Endothelial cell of umbilical vein (primary cell): ENCODE data around the gene GNMT. TPM values are rescaled to one million over a fixed set of nuclear protein-coding genes. Genes with fewer than 3 reads are reported as not detected.
"Not testable (repeated sequence)": the region's sequence is repeated elsewhere in the genome, so short reads cannot be mapped to it uniquely, and the experiment has no call there.

Experiments used
- BruUV-seq: library from RNA; stranded (reverse); fragments of 400-500 nt; replicated peaks from 2 replicates; lab custom pipeline; 2021; lab: Mats Ljungman, UMichigan
- CTCF ChIA-PET: fragments of 300-600, 350-600 bp; sonication (Branson Sonifier 250); formaldehyde crosslinking; loops from one replicate; lab custom pipeline; 2021; ENCODE audit warnings: antibody characterized with exemption, inconsistent platforms; lab: Charles Lee
- POLR2A ChIA-PET: fragments of 300-600, 350-600 bp; sonication (Branson Sonifier 250); formaldehyde crosslinking; loops from one replicate; lab custom pipeline; 2021; ENCODE audit warnings: antibody characterized with exemption, inconsistent platforms; lab: Charles Lee
- DNase-seq: peaks from one replicate; pipeline ENCODE4 v3.0.0-alpha.2; 2011; ENCODE audit warnings: low read depth, low spot score
- FAIRE-seq: peaks from 2 replicates; lab custom pipeline; 2011; peaks lifted over from hg19 to GRCh38; lab: Jason Lieb, UNC
- H2AFZ ChIP-seq: 2 replicates; pipeline ENCODE4 v1.6.0; 2012; ENCODE audit warnings: low read depth, low read length, control low read depth, inconsistent platforms
- H3K27ac ChIP-seq: 2 replicates; pipeline ENCODE4 v1.5.1; 2011; ENCODE audit warnings: low read depth, mild to moderate bottlenecking, control low read depth, low read length, moderate library complexity; ENCODE audit not compliant: insufficient read depth
- H3K27me3 ChIP-seq, 2 experiments: 2 replicates each; pipeline versions ENCODE4 v1.6.0 to v1.6.1; 2011; ENCODE audit warnings: low read length in 2 of 2, mixed read lengths in 1 of 2; ENCODE audit not compliant: control insufficient read depth in 2 of 2, insufficient read depth in 2 of 2
- H3K36me3 ChIP-seq, 2 experiments: 2 replicates in 1 of 2; 3 replicates in 1 of 2; pipeline ENCODE4 v1.5.1; 2011; ENCODE audit warnings: low read length in 2 of 2, mild to moderate bottlenecking in 1 of 2, moderate library complexity in 1 of 2; ENCODE audit not compliant: control insufficient read depth in 2 of 2, insufficient read depth in 2 of 2; ENCODE audit errors: extremely low read depth in 1 of 2
- H3K4me1 ChIP-seq: 3 replicates; pipeline ENCODE4 v1.5.1; 2011; ENCODE audit warnings: mild to moderate bottlenecking, low read length; ENCODE audit not compliant: control insufficient read depth, insufficient read depth; ENCODE audit errors: extremely low read depth
- H3K4me2 ChIP-seq: 2 replicates; pipeline ENCODE4 v1.6.1; 2011; ENCODE audit warnings: low read length, control low read depth, mixed read lengths; ENCODE audit not compliant: insufficient read depth
- H3K4me3 ChIP-seq, 3 experiments: fragments of 200-600 bp in 1 of 3; sonication (generic), shearing (Covaris generic) in 1 of 3; replicated peaks in 1 of 3; 2 replicates each; pipeline ENCODE4 v1.5.1; 2011 to 2016; ENCODE audit warnings: control low read depth in 3 of 3, low read length in 3 of 3, mild to moderate bottlenecking in 2 of 3, inconsistent platforms in 1 of 3, low read depth in 1 of 3, moderate library complexity in 1 of 3; ENCODE audit not compliant: insufficient read depth in 1 of 3
- H3K79me2 ChIP-seq: 2 replicates; pipeline ENCODE4 v1.6.0; 2012; ENCODE audit warnings: low read length, inconsistent platforms; ENCODE audit not compliant: control insufficient read depth, insufficient read depth
- H3K9ac ChIP-seq: replicated peaks from 2 replicates; pipeline ENCODE3; 2011; ENCODE audit warnings: low read length, control low read depth; ENCODE audit not compliant: insufficient read depth; ENCODE audit errors: extremely low read depth
- H3K9me1 ChIP-seq: replicated peaks from 3 replicates; pipeline ENCODE4 v1.6.0; 2011; ENCODE audit warnings: mild to moderate bottlenecking, low read length; ENCODE audit not compliant: control insufficient read depth, insufficient read depth; ENCODE audit errors: extremely low read depth
- H3K9me3 ChIP-seq: replicated peaks from 2 replicates; pipeline ENCODE4 v1.5.1; 2012; ENCODE audit warnings: low read length, inconsistent platforms; ENCODE audit not compliant: control insufficient read depth, insufficient read depth
- H4K20me1 ChIP-seq: replicated peaks from 2 replicates; pipeline ENCODE3; 2011; ENCODE audit warnings: mild to moderate bottlenecking, low read length; ENCODE audit not compliant: control insufficient read depth, insufficient read depth; ENCODE audit errors: extremely low read depth
- EZH2 ChIP-seq: IDR thresholded peaks from 2 replicates; pipeline ENCODE4 v1.6.1; 2012; ENCODE audit warnings: borderline replicate concordance, low read depth, mild to moderate bottlenecking, moderate library complexity, low read length, inconsistent platforms; ENCODE audit not compliant: severe bottlenecking
- FOS ChIP-seq: IDR thresholded peaks from 2 replicates; pipeline ENCODE4 v1.6.1; 2011; ENCODE audit warnings: mild to moderate bottlenecking, low read length, moderate library complexity, borderline replicate concordance; ENCODE audit not compliant: insufficient read depth
- GATA2 ChIP-seq: IDR thresholded peaks from 2 replicates; pipeline ENCODE4 v1.7.0; 2011; ENCODE audit warnings: low read depth, mild to moderate bottlenecking, moderate library complexity, mixed read lengths, low read length; ENCODE audit not compliant: insufficient read length, insufficient read depth
- JUN ChIP-seq: IDR thresholded peaks from 2 replicates; pipeline ENCODE4 v1.6.1; 2011; ENCODE audit warnings: borderline replicate concordance, low read depth; ENCODE audit not compliant: insufficient read length, insufficient read depth
- MYC ChIP-seq: IDR thresholded peaks from one replicate; pipeline ENCODE4 v1.6.1; 2011; ENCODE audit warnings: mild to moderate bottlenecking, low read depth, low read length
- POLR2A ChIP-seq: IDR thresholded peaks from 2 replicates; pipeline ENCODE4 v1.6.1; 2012; ENCODE audit warnings: low read depth, mild to moderate bottlenecking, control low read depth, low read length
- POLR2AphosphoS5 ChIP-seq: IDR thresholded peaks from 2 replicates; pipeline ENCODE4 v1.6.1; 2012; ENCODE audit warnings: low read depth, mild to moderate bottlenecking, control low read depth, low read length, moderate library complexity; ENCODE audit not compliant: insufficient read depth
- dilution Hi-C: fragments of 300-500 bp; cut with MboI; formaldehyde crosslinking; loops from one replicate; pipeline ENCODE4 v1.15.0; 2019; ENCODE audit warnings: low sequenced_read_pairs; ENCODE audit not compliant: extremely low pct_ligation_motif_present
- intact Hi-C: fragments of 100-400 bp; cut with micrococcal nuclease; formaldehyde crosslinking; loops from one replicate; pipeline ENCODE4 v1.10.0; 2022
- polyA plus RNA-seq, 4 experiments: library from polyadenylated mRNA; depleted of rRNA in 3 of 4; stranded (reverse) in 3 of 4; unstranded in 1 of 4; fragments of >200 nt; gene quantifications; 2 replicates each; pipeline versions ENCODE4 v1.2.1 to v1.2.3, GENCODE V29; 2011 to 2012; ENCODE audit warnings: missing spikeins in 1 of 4
- total RNA-seq: library from RNA; stranded (reverse); gene quantifications from 2 replicates; pipeline ENCODE4 v1.2.3, GENCODE V29; 2021
- TF ChIP-seq, protein P1 (sequence below), 2 donors: IDR thresholded peaks; 1 replicate in 1 of 2; 2 replicates in 1 of 2; pipeline ENCODE4 v1.5.1; 2011; ENCODE audit warnings: low read length in 2 of 2, mild to moderate bottlenecking in 2 of 2, moderate library complexity in 2 of 2, control low read depth in 1 of 2, inconsistent platforms in 1 of 2, low read depth in 1 of 2; ENCODE audit not compliant: insufficient read depth in 1 of 2; ENCODE audit errors: extremely low read depth in 1 of 2
- TF ChIP-seq, protein P2 (sequence below): IDR thresholded peaks from 2 replicates; pipeline ENCODE4 v1.6.1; 2011; ENCODE audit not compliant: insufficient read depth, insufficient read length

Gene GNMT
- total and polyA plus RNA-seq, 2 donors (not counting 3 experiments of a cell fraction or from before 2014, with no cell fraction given), result 0.41 to 1.2 TPM

DNA sequence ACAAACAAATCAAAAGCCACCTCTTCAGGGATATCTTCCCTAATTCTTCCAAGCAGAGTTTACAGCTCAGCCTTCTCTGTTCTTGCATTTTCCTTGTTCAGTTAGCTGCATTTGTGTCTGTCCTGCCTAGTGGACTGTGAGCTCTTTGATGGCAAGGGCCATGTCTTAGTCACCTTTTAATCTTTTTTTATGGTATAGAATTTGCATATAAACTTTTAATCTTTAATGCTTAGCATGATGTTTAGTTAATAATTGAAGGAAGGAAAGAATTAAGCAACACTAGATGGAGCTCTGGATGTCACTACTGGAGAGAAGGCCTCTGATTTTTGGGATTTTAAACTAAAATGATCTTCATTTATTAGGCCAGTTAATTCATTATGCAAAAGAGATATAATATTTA is 36.0 kb downstream of the GNMT start:
- Histone ChIP-seq H3K79me2 (no peaks in the 10 kb centered on the region), H4K20me1 (no peaks in the 10 kb centered on the region), H3K4me1 (no peaks in the 10 kb centered on the region), H3K36me3 (peaks cover 0 to 3% of the 10 kb centered on the region in 2 experiments), H3K27ac (no peak overlapping the region), H3K9ac (no peak overlapping the region), H3K4me2 (no peak overlapping the region), H3K4me3 (no peak overlapping the region), H3K9me3 (no peaks in the 10 kb centered on the region), H3K27me3 (no peaks in the 10 kb centered on the region), H2AFZ (no peak overlapping the region), H3K9me1 (no peaks in the 10 kb centered on the region)
- DNase-seq (no peak), FAIRE-seq (no peak)
- ChIA-PET POLR2A (interaction anchor here (0.8 to 0.9 kb wide), 2 partner anchors 12 to 17 kb away, joined by 3 to 8 read pairs; partner anchors contain the start of gene PPP2R5D), CTCF (interaction anchor here (0.9 to 1.3 kb wide), 7 partner anchors 8 to 147 kb away, joined by 3 to 7 read pairs (median 3); partner anchors contain the start of gene KLHDC3)
- no TSS peak for BruUV-seq
- intact Hi-C loops, result no loop called here
- TF ChIP-seq POLR2AphosphoS5 (no peak), JUN (no peak), FOS (no peak), POLR2A (no peak), GATA2 (no peak), EZH2 (no peak), MYC (no peak)
- TF ChIP-seq, protein P1, sequence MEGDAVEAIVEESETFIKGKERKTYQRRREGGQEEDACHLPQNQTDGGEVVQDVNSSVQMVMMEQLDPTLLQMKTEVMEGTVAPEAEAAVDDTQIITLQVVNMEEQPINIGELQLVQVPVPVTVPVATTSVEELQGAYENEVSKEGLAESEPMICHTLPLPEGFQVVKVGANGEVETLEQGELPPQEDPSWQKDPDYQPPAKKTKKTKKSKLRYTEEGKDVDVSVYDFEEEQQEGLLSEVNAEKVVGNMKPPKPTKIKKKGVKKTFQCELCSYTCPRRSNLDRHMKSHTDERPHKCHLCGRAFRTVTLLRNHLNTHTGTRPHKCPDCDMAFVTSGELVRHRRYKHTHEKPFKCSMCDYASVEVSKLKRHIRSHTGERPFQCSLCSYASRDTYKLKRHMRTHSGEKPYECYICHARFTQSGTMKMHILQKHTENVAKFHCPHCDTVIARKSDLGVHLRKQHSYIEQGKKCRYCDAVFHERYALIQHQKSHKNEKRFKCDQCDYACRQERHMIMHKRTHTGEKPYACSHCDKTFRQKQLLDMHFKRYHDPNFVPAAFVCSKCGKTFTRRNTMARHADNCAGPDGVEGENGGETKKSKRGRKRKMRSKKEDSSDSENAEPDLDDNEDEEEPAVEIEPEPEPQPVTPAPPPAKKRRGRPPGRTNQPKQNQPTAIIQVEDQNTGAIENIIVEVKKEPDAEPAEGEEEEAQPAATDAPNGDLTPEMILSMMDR (IDR thresholded peaks at IDR 0.05; ENCODE audit: extremely low read depth in 1 of 2, insufficient read depth in 1 of 2, low read depth in 1 of 2, low read length in 2 of 2), result no peak
- TF ChIP-seq, protein P2, sequence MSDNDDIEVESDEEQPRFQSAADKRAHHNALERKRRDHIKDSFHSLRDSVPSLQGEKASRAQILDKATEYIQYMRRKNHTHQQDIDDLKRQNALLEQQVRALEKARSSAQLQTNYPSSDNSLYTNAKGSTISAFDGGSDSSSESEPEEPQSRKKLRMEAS, result no peak
- dilution Hi-C loops, result no loop called here

DNA sequence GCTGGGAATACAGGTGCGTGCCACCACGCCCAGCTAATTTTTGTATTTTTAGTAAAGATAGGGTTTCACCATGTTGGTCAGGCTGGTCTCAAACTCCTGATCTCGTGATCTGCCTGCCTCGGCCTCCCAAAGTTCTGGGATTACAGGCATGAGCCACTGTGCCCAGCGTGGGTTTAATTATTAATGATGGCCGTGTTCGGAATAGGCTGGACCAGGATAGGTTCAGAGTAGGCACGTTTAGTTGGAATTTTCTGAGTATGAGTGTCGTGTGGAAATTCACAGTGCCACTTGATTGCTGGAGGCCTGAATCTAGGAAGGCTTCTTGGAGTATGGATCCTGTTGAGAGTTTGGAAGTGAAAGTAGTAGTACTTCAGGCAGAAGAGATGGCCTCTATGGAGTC is 37.7 kb downstream of the GNMT start:
- H3K4me1 ChIP-seq, H3K9me3 ChIP-seq, H3K9me1 ChIP-seq, H3K4me2 ChIP-seq, H3K79me2 ChIP-seq, H3K4me3 ChIP-seq, BruUV-seq, H4K20me1 ChIP-seq, H3K27me3 ChIP-seq, H3K36me3 ChIP-seq, FAIRE-seq, dilution Hi-C loops, H3K27ac ChIP-seq, H3K9ac ChIP-seq, POLR2A ChIA-PET, DNase-seq, H2AFZ ChIP-seq, intact Hi-C loops: not testable (repeated sequence)
- CTCF ChIA-PET, result interaction anchor here (1.5 kb wide), 1 partner anchor 145 kb away, joined by 3 read pairs; no protein-coding TSS in a partner anchor
